ENCODE measurements around the gene PCDHA11.
"Not testable (repeated sequence)": the region's sequence is repeated elsewhere in the genome, so short reads cannot be mapped to it uniquely, and the experiment has no call there.

The PCDHA11 gene

GRCh38 chr5:140868721-140869554 is at the start of gene PCDHA11:
Gene PCDHA11 (plus strand): TSS chr5:140868957. CDS start chr5:140869104, 147 bp downstream.
- H3K4me3 ChIP-seq (ENCODE audit: low read length): no peak within 1 kb of the TSS
- DNase-seq (ENCODE audit: low read depth): no peak
- TF ChIP-seq CTCF (conservative IDR thresholded peaks at IDR 0.05; ENCODE audit: low read length): peak; percentile 24; the same call in 1 of the 2 replicates

- DNase-seq (ENCODE audit: low read depth): peak; percentile 4
- H3K4me3 ChIP-seq (ENCODE audit: low read length): no peak within 1 kb of the TSS
- TF ChIP-seq CTCF (conservative IDR thresholded peaks at IDR 0.05; ENCODE audit: low read length): peak; percentile 45
Measured at GRCh38 chr5:140821375-140822280, 47.1 kb upstream of the PCDHA11 start, which contains the start of gene PCDHA5. Gene PCDHA5 (plus strand): TSS chr5:140821613.

GRCh38 chr5:140822281-140822629 is 46.5 kb upstream of the PCDHA11 start:
- H3K4me3 ChIP-seq (ENCODE audit: low read length): no peak overlapping the region
- TF ChIP-seq CTCF (conservative IDR thresholded peaks at IDR 0.05; ENCODE audit: low read length): no peak
- no peak for DNase-seq (ENCODE audit: low read depth)

- not testable (repeated sequence) for H3K4me3 ChIP-seq (ENCODE audit: low read length); DNase-seq (ENCODE audit: low read depth)
Measured at GRCh38 chr5:140822969-140823368, 45.8 kb upstream of the PCDHA11 start.

- no peak for DNase-seq (ENCODE audit: low read depth)
- no peak overlapping the region for H3K4me3 ChIP-seq (ENCODE audit: low read length)
- no peak for TF ChIP-seq CTCF (conservative IDR thresholded peaks at IDR 0.05; ENCODE audit: low read length)
Measured at GRCh38 chr5:140823475-140823874, 45.3 kb upstream of the PCDHA11 start.

GRCh38 chr5:140827704-140828361 is 40.9 kb upstream of the PCDHA11 start, which contains the start of gene PCDHA6:
Gene PCDHA6 (plus strand): TSS chr5:140827960. CDS start chr5:140828092, 132 bp downstream.
- no peak for DNase-seq (ENCODE audit: low read depth)
- H3K4me3 ChIP-seq (ENCODE audit: low read length): no peak within 1 kb of the TSS; the same call in 1 of the 2 replicates
- TF ChIP-seq CTCF (conservative IDR thresholded peaks at IDR 0.05; ENCODE audit: low read length): 0 out of 2 replicates have a peak, but pooled peaks have one; percentile 15

- TF ChIP-seq CTCF (conservative IDR thresholded peaks at IDR 0.05; ENCODE audit: low read length): no peak
- no peak for DNase-seq (ENCODE audit: low read depth)
- no peak overlapping the region for H3K4me3 ChIP-seq (ENCODE audit: low read length)
Measured at GRCh38 chr5:140828362-140828737, 40.4 kb upstream of the PCDHA11 start.

- DNase-seq (ENCODE audit: low read depth); H3K4me3 ChIP-seq (ENCODE audit: low read length): not testable (repeated sequence)
Measured at GRCh38 chr5:140829511-140830501, 39.0 kb upstream of the PCDHA11 start.

All from AG10803 (cell line).